GOT3 (cell line): ENCODE data around the gene TFB2M.
"Not testable (repeated sequence)": the region's sequence is repeated elsewhere in the genome, so short reads cannot be mapped to it uniquely, and the experiment has no call there.

Experiments
- DNase-seq: peaks from one replicate; lab custom pipeline; 2025; ENCODE audit warnings: mixed read lengths; lab: John Stamatoyannopoulos, UW

TFB2M gene, protein sequence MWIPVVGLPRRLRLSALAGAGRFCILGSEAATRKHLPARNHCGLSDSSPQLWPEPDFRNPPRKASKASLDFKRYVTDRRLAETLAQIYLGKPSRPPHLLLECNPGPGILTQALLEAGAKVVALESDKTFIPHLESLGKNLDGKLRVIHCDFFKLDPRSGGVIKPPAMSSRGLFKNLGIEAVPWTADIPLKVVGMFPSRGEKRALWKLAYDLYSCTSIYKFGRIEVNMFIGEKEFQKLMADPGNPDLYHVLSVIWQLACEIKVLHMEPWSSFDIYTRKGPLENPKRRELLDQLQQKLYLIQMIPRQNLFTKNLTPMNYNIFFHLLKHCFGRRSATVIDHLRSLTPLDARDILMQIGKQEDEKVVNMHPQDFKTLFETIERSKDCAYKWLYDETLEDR

DNA sequence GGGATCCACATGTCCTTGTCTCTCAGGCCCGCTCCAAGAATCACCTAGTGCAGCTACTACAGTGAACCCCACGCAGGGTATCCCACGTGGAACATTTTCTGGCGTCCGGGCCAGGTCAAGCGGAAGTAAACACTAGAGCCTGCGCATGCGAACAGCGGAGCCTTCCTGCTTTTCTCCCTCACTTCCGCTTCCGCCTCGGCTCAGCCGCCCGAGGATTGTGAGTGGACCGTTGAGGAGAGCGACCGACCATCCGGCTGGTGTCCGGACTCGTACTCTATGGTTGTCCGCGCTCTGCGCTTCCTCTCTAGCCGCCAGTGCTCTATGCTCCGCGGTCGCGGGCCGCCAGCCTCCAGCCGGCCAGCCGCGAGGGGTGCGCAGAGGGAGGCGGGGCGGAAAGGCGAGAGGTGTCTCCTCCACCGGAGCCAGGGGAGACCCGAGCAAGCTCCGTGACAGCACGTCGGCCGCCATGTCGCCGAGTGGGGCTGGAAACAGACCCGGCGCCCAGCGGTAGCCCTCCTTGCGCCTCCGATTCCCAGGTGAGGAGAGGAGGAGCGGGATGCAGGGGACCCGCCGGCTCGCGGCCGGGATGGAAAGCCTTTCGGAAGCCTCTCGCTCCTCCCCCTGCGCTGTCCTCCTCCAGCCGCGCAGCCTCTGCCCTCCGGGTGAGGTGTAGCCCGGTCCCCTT, at the start of gene TFB2M, which contains the start of gene CNST:
TFB2M (minus strand) TSS at position 134 of the 685 bp plus-strand sequence; CDS start at position 11, 123 bp downstream.
CNST (plus strand) TSS at position 329 of the 685 bp plus-strand sequence. CDS start 25,107 bp downstream, outside the sequence.
- DNase-seq, result peak; percentile 94

DNA sequence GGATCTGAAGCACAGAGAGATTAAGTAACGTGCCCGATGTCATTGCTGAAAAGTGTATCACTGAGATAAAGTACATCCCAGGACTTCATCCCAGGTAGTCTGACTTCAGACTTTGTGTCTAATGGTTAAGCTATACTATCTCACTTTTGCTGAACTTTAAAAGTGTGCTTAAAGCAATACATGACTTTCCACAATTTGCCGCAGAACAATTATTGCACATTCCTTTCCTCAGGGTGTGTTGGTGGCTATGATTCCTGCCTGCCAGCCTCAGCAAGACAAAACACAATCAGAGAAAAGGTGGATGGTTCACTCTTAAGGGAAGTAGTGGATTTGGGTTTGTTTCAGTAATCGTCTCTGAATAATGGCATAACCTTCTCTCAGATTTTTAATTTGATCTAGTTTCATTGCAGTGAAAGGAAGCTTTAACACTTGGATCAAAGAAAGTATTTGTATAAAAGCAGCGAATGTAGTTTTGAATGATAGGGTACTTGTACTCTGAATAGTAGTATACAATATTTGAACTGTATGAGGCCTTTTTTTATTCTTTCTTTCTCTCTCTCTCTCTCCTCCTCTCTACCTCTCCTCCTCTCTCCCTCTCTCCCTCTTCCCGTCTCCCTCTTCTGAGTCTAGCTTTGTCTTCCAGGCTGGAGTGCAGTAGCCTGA, 47.2 kb upstream of the TFB2M start:
- DNase-seq, result no peak

DNA sequence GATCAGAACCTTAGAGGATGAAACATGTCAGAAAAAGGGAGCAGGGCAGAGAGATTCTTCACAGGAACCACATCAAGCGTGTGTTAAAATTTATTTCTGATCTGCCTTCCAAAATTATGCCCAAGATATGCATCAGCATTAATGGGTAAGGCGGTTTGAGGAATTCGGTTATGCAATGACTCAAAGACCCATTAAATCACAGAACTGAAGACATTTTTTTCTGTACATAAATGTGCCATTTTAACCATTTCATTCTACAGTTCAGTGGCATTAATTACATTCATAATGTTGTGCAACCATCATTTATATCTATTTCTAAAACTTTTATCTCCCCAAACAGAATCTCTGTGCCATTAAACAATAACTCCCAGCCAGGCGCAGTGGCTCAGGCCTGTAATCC, 43.6 kb upstream of the TFB2M start:
- no peak for DNase-seq

DNA sequence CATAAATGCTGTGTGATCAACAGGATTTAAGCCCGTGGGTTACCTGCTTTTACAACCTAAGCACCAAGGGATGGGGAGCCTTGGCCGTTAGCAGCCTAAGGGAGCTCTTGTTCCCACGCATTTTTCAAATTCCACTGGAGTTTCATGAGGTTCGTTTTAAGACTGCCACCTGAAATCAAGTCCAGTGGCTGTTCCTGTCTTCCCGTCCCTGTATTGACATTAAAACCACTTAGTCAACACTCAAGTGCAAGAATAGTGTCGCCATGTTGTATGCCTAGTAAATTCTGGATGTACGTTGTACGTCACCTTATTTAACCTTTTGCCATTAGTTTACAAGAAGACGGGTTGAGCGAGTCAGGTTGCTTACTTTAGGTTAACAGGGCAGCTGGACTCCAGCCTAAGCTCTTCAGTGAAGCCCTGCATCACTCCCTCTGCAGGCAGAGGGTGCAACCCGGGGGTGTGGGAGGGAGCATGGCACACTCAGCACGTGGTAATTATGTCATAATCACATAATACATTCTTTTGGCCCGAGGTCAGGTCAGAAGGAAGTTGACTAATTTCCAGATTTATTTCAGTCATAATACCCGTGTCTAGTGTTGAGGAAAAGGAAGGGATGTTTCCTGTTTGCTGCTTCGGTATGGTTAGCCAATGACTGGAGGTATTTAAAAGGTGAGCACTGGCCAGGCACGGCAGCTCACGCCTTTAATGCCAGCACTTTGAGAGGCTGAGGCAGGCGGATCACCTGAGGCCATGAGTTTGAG, 42.7 kb upstream of the TFB2M start:
- no peak for DNase-seq

DNA sequence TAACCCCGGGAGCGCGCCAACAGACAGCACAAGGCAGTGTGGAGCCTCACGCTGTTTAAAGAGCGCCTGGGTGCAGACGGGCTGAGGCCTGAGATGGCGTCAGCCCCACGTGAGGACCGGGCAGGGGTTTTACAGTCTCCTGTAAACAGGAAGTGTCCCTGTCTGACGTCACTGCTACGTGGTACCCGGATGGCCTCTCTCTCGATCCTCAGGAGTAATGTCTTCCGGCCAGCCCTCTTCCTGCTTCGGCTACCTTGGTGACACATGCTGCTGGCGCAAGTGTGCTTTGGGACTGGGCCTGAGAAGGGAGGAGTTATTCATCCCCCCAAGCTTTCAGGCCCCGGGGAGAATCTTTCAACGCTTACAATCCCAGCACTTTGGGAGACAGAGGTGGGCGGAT, 41.4 kb upstream of the TFB2M start:
- no peak for DNase-seq

DNA sequence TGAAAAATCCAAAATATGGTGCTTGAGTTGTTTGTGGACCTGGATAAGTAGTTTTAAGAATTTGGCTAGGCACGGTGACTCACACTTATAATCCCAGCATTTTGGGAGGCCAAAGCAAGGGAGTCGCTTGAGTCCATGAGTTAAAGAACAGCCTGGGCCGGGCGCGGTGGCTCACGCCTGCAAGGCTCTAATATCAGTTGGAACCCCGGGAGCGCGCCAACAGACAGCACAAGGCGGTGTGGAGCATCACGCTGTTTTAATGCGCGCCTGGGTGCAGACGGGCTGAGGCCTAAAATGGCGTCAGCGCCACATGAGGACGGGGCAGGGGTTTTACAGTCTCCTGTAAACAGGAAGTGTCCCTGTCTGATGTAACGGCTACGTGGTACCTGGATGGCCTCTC, 39.2 kb upstream of the TFB2M start:
- DNase-seq, result not testable (repeated sequence)

DNA sequence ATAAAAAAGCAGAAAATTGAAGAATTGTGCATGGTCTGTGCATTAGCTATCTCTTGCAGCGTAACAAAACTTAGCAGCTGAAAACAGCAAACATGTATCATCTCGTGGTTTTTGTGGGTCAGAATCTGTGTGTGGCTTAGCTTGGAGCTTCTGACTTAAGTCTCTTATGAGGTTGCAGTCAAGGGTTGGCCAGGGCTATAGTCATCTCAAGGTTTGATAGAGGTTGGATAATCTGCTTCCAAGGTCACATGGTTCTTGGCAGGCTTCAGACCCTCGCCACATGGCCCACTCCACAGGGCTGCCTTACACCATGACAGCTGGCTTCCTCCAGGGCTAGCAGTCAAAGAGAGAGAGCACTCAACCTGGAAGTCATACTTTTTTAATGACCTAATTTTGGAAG, 36.1 kb upstream of the TFB2M start:
- DNase-seq, result no peak

DNA sequence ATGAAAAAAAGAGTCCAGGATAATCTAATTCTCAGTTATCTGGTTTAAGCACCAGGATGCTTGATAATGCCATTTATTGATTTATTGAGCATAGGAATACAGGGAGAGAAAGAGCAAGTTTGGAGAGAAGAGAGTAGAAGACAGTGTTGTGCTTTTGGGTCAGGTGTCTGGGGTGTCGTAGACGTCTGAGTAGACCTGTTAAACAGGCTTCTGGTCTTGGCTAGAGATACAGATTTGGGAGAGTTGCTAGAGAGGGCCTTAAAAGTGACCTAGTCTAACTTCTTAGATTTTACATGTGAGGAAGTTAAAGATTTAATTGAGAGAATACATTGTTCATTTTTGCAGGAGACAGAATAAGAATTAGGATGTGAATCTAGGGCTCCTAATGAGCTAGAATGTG, 34.5 kb upstream of the TFB2M start:
- no peak for DNase-seq

DNA sequence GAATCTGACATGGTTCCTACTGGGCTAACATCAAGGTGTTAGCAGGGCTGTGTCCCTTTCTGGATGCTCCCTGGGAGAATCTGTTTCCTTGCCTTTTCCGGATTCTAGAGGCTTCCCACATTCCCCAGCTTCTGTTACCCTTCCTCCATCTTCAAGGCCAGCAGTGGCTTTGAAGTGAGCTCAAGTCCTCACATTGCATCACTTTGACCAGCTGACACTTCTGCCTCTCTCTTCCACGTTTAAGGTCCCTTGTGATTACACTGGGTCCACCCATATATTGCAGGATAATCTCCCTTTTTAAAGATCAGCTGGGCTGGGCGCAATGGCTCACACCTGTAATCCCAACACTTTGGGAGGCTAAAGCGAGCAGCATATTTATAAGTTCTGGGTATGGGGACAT, 33.3 kb upstream of the TFB2M start:
- no peak for DNase-seq

DNA sequence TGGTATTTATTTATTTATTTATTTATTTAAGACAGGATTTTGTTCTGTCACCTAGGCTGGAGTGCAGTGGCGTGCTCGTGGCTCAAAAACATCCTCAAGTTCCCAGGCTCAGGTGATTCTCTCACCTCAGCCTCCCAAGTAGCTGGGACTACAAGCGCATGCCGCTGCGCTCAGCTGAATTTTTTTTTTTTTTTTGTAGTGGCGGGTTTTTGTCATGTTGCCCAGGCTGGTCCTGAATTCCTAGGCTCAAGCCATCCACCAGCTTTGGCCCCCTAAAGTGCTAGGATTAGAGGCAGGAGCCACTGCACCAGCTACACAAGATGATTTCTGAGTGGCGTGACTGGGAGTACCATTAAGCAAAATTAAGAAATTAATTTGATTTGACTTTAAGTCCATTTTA, 31.9 kb upstream of the TFB2M start:
- DNase-seq, result no peak

DNA sequence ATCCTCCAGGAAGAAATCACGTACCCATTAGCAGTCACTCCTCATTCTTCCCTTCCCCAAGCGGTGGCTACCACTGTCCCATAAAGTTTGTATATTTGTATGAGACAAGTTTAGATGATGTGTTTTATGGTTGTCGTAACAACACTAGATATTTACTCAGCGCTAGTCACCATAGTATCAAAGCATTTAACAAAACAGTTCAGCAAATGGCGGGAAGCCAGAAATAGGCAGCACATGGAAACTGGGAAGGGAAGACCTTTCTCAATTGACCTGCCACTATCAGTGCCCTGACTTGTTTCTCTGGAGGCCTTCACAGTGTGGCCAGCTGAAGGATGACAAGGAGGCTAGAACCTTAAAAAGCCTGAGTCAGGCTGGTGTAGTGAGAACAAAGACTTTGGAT, 31.3 kb upstream of the TFB2M start:
- no peak for DNase-seq

DNA sequence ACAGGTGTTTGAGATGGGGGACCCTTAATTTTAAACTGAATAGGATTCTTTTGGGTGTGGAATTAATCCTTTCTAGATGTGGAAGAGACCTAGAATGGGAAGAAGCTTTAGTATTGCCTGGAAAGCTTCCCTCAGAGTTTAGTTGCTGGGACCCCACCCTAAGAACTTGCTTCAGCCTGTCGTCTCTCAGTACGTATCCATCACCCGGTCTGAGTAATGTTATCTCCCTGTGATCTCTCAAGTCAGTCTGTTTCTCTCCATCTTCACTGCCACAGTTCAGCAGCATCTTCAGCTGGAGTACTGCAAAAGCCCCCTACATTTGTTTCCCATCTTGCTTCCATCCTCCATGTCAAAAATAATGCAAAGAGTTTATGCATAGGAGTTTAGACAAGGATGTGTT, 29.1 kb upstream of the TFB2M start:
- no peak for DNase-seq

DNA sequence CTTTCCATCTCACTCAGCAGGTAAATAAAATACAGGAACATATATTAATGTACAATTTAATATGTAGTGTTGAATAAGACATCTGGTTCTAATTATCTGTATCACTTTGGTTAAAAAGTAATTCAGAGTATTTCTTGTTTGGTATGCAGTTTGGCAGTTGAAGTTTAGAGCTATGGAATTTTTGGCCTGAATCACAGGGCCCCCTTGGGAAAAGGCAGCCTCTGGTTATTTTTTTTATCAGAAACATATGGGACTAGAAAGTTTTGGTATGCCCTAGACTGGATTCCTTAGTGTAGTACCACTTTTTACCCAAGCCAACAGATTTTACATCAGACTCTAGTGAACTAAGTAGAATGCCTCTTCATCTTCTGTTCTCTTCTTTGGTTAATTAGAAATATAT, 26.6 kb upstream of the TFB2M start:
- DNase-seq, result no peak

DNA sequence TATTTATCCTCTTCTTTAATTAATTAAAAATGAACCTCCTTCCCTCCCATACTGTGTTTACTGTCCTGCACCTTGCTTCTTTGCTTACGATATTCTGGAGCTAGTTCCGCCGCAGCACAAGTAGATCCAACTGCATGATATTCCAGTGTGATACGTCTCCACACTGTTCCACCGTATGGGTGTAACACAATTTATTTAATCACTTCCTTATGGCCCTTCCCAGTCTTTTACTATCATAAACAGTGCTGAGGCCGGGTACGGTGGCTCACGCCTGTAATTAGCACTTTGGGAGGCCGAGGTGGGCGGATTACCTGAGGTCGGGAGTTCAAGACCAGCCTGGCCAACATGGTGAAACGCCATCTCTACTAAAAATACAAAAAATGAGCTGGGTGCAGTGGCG, 25.9 kb upstream of the TFB2M start:
- DNase-seq, result no peak

DNA sequence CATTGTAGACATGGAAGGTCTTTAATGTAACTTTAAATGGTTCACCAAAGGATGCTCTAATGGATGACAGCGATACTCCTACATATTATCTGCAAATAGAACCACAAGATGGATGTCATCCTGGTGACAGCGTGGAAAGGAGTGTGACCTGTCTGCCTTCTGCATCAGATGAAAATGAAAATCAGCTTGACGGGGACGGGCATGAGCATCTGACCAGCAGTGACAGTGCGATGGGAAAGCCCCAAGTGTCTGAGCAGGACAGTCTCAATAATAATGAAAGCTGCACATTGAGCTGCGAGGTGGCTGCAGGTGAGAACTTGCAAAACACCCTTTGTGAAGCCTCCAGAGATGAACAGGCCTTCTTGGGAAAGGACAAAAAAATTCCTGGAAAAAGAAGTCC, 25.4 kb upstream of the TFB2M start:
- DNase-seq, result no peak

DNA sequence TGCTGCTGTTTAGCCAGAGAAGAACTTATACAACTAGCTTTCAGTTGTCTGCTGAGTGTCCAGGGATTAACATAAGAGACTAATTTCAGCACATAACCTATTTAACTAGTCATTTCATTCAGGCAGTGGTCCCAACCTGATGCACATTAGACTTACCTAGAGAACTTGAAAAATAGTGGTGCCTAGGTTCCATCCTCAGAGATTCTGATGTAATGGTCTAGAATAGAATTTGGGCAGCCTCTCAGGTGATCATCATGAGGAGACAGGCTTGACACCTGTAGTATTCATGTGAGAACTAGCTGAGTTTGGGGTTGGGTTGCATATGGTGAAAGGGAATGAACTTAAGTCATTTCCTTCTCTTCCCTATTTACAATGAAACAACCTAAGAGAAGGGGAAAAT, 25.0 kb upstream of the TFB2M start:
- DNase-seq, result no peak

DNA sequence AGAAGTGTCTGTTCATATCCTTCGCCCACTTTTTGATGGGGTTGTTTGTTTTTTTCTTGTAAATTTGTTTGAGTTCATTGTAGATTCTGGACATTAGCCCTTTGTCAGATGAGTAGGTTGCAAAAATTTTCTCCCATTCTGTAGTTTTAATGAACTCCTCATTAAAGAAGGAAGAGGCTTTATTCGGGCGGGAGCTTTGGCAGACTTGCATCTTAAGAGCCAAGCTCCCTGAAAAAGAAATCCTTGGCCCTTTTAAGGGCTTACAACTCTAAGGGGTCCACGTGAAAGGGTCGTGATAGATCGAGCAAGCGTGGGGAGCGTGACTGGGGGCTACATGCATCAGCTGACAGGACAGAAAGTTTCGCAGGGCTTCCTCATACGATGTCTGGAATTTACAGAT, 23.9 kb upstream of the TFB2M start:
- DNase-seq, result not testable (repeated sequence)

DNA sequence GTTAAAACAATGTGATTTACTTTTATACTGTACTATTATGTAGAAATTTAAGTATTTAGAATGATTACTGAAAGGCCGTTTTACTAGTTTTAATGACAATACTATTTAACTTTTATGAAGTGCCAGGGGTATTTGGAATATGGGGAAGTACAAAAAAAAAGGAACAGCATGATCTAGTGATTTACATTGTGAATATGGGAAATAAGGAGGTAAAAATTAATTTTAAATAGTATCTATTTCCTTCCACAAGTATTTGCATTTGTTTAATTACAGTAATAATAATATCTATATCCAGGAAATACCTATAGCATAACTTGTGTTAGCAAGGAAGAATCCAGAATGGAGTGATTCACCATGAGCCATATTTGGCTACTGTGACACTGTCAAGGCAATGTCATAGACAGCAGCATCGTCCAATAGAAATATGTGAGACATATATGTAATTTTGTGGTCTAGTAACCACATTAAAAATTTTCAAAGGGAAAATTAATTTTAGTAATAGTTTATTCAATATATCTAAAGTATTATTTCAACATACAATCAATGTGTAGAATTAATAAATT, 22.2 kb upstream of the TFB2M start:
- no peak for DNase-seq

DNA sequence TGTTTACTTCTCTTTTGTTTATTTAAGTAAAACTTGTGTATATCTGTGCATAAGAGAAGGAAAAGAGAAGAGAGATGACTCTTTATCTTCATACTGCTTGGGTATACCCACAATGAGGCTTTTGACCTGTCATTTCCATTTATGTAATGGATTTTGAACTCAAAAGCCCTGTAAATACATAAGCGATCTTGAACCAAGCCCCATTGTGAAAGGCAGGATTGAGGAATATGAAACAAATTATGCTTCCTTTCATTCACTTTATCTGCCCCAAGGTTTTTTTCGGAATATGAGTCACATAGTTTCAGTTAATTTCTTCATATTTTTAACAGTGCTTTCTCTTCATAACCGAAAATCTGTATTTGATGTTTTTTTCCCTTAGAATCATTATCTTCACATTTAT, 21.5 kb upstream of the TFB2M start:
- no peak for DNase-seq

DNA sequence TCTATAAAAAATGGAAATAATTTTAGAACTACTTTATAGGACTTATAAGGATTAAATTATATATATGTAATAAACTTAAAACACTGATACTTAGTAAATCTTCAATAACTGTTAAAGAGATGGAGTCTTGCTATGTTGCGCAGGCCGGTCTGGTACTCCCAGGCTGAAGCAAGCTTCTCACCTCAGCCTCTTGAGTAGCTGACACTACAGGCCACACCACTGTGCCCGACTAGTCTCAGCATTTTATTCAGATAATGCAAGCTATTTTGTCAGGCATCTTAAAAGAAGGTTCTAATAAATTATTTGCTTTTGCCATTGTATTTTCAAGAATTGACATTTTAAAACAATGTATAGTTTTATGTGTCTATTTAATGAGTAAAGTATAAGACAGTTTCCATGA, 21.0 kb upstream of the TFB2M start:
- DNase-seq, result no peak

DNA sequence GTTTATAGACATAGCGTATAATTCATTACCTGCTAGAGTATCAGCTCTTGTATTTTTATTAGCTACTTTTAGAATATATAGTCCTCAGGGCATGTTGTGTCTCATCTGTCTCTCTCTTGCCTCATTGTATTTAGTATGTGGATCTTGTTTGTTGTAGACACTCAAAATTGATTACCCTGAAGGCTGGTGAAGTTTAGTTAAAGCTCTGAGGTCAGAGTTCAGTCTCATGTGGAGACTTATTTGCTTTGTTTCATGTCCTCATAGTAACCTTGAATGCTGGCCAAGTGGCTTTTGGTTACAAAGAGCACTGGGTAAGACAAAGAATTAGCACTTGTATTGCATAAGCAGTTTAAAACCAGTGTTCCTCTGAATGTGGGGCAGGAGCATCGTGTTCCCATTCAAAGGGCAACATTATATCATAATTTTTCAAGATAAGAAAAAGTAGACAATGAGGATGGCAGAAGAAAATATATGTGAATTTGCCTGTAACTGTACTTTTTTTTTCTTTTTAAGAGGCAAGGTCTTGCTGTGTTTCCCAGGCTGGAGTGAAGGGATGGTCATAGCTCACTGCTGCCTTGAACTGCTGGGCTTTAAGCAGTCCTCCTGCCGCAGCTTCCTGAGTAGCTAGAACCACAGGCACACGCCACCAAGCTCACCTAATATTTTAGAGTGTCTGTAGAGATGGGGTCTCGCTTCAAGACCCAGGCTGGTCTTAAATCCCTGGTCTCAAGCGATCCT, 17.6 kb upstream of the TFB2M start:
- DNase-seq, result no peak
